OCI-LY1 (cell line): Measurements from ENCODE around the gene RHBDF1.

Experiments
- H2AFZ ChIP-seq: fragments of 200-600 bp; sonication (generic), shearing (Covaris generic); 2 replicates; pipeline ENCODE4 v1.6.0; 2014; ENCODE audit warnings: antibody characterized with exemption, mild to moderate bottlenecking, low read length
- H3F3A ChIP-seq: fragments of 200-600 bp; sonication (generic), shearing (Covaris generic); 2 replicates; pipeline ENCODE4 v1.6.0; 2014; ENCODE audit warnings: mild to moderate bottlenecking, antibody characterized with exemption, low read length, moderate library complexity; ENCODE audit not compliant: insufficient read depth
- H3K27ac ChIP-seq: fragments of 200-600 bp; sonication (generic); 2 replicates; pipeline ENCODE4 v1.5.1; 2014; ENCODE audit warnings: low read length, mixed run types, mild to moderate bottlenecking, low read depth; ENCODE audit not compliant: poor library complexity, severe bottlenecking
- H3K27me3 ChIP-seq: fragments of 200-600 bp; sonication (generic); 2 replicates; pipeline ENCODE4 v1.6.0; 2014; ENCODE audit warnings: antibody characterized with exemption, mild to moderate bottlenecking, low read length, moderate library complexity; ENCODE audit not compliant: insufficient read depth
- H3K36me3 ChIP-seq: fragments of 200-600 bp; sonication (generic); 2 replicates; pipeline ENCODE4 v1.6.1; 2014; ENCODE audit warnings: mild to moderate bottlenecking, antibody characterized with exemption, low read length, moderate library complexity, mixed read lengths; ENCODE audit not compliant: insufficient read depth
- H3K4me1 ChIP-seq: fragments of 200-600 bp; sonication (generic); 2 replicates; pipeline ENCODE4 v1.5.1; 2014; ENCODE audit warnings: mild to moderate bottlenecking, low read length, moderate library complexity; ENCODE audit not compliant: insufficient read depth, severe bottlenecking
- H3K4me2 ChIP-seq: fragments of 200-600 bp; sonication (generic), shearing (Covaris generic); 2 replicates; pipeline ENCODE4 v1.6.1; 2014; ENCODE audit warnings: low read length
- H3K4me3 ChIP-seq: fragments of 200-600 bp; sonication (generic); 2 replicates; pipeline ENCODE4 v1.5.1; 2014; ENCODE audit warnings: low read length, low read depth, mild to moderate bottlenecking, mixed read lengths; ENCODE audit not compliant: poor library complexity, severe bottlenecking
- H3K79me2 ChIP-seq: fragments of 200-600 bp; shearing (Covaris generic); 2 replicates; pipeline ENCODE4 v1.6.1; 2016; ENCODE audit warnings: mixed run types, low read length, mixed read lengths; ENCODE audit not compliant: insufficient read depth
- H3K9ac ChIP-seq: fragments of 200-600 bp; sonication (generic), shearing (Covaris generic); 2 replicates; pipeline ENCODE4 v1.6.1; 2014; ENCODE audit warnings: mild to moderate bottlenecking, low read length, mixed read lengths
- H3K9me2 ChIP-seq: fragments of 200-600 bp; sonication (generic), shearing (Covaris generic); 2 replicates; pipeline ENCODE4 v1.6.1; 2014; ENCODE audit warnings: low read depth, mild to moderate bottlenecking, low read length, mixed read lengths
- H3K9me3 ChIP-seq: fragments of 200-600 bp; shearing (Covaris generic); 2 replicates; pipeline ENCODE4 v1.6.1; 2014; ENCODE audit warnings: low read length, mixed read lengths
- H4K20me1 ChIP-seq: fragments of 200-600 bp; sonication (generic), shearing (Covaris generic); 2 replicates; pipeline ENCODE4 v1.6.0; 2016; ENCODE audit warnings: mild to moderate bottlenecking, low read length; ENCODE audit not compliant: insufficient read depth
- EZH2 ChIP-seq: fragments of 200-600 bp; sonication (generic), shearing (Covaris generic); IDR thresholded peaks from 2 replicates; pipeline ENCODE4 v1.8.0; 2017; ENCODE audit warnings: borderline replicate concordance, mixed run types, mild to moderate bottlenecking, antibody characterized with exemption, low read length, moderate library complexity, mixed read lengths
- TF ChIP-seq, protein P1 (sequence below): fragments of 200-600 bp; sonication (generic), shearing (Covaris generic); IDR thresholded peaks from 2 replicates; pipeline ENCODE4 v1.5.1; 2017; ENCODE audit warnings: mild to moderate bottlenecking, antibody characterized with exemption, low read length, moderate library complexity, mixed read lengths

The RHBDF1 gene

GRCh38 chr16:78444-79150 lies 6.2 kb upstream of the RHBDF1 start:
- Histone ChIP-seq H3F3A (no peaks in the 10 kb centered on the region), H3K4me3 (peak overlapping the region; percentile 93), H3K9me2 (no peaks in the 10 kb centered on the region), H3K4me1 (peaks cover 19% of the 10 kb centered on the region), H3K79me2 (no peaks in the 10 kb centered on the region), H3K36me3 (peaks cover 10% of the 10 kb centered on the region; the same call in 1 of the 2 replicates), H3K9ac (peak overlapping the region; percentile 95), H3K9me3 (no peaks in the 10 kb centered on the region), H3K27me3 (0 out of 2 replicates have a peak, but pooled peaks cover 1% of the 10 kb centered on the region), H3K4me2 (peak overlapping the region; percentile 86), H4K20me1 (no peaks in the 10 kb centered on the region), H3K27ac (peak overlapping the region; percentile 7), H2AFZ (no peak overlapping the region)
- no peak for TF ChIP-seq EZH2
- TF ChIP-seq, protein P1, sequence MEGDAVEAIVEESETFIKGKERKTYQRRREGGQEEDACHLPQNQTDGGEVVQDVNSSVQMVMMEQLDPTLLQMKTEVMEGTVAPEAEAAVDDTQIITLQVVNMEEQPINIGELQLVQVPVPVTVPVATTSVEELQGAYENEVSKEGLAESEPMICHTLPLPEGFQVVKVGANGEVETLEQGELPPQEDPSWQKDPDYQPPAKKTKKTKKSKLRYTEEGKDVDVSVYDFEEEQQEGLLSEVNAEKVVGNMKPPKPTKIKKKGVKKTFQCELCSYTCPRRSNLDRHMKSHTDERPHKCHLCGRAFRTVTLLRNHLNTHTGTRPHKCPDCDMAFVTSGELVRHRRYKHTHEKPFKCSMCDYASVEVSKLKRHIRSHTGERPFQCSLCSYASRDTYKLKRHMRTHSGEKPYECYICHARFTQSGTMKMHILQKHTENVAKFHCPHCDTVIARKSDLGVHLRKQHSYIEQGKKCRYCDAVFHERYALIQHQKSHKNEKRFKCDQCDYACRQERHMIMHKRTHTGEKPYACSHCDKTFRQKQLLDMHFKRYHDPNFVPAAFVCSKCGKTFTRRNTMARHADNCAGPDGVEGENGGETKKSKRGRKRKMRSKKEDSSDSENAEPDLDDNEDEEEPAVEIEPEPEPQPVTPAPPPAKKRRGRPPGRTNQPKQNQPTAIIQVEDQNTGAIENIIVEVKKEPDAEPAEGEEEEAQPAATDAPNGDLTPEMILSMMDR, result no peak

DNA sequence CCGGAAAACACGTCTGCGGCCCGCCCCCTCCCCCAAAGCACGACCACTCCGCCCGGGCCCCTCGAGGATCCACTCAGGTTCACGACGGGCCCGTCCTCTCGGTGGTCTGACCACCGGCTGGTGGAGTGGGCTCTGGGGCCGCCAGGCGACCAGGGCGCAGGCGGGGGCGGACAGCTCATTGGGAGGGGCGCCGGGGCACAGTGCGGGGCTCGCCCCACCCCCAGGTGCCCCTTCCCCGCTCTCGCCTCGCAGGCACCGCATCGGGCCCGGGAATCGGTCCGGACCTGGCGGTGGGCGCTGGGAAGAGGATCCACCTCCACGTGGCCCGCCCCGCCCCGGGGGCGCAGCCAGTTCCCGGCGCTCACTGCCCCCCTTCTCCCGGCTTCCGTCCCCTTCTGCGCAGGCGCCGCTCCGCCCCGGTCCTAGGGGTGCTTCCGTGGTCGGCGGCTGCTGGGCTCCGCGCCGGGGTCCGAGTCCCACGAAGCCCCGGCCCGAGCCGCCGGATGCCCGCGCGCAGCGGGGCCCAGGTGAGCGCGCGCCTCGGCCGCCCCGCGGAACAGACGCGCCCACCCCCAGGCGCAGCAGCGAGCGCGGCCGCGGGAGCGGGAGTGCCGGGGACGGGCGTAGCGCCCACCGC lies 5.5 kb upstream of the RHBDF1 start, which contains the start of gene MPG:
TSS of gene MPG (plus strand) at position 419 of the 637 bp plus-strand sequence. CDS start at position 504, 85 bp downstream.
- H3K27me3 ChIP-seq, result 0 out of 2 replicates have a peak, but pooled peaks cover 6% of the 10 kb centered on the region
- no peaks in the 10 kb centered on the region for H4K20me1 ChIP-seq
- H2AFZ ChIP-seq, result no peak within 1 kb of the TSS
- peak within 1 kb of the TSS; percentile 93 for H3K4me3 ChIP-seq
- H3K9me3 ChIP-seq, result no peaks in the 10 kb centered on the region
- H3K36me3 ChIP-seq, result peaks cover 8% of the 10 kb centered on the region; the same call in 1 of the 2 replicates
- no peaks in the 10 kb centered on the region for H3K79me2 ChIP-seq
- peak within 1 kb of the TSS; percentile 7 for H3K27ac ChIP-seq
- H3F3A ChIP-seq, result no peaks in the 10 kb centered on the region
- no peaks in the 10 kb centered on the region for H3K9me2 ChIP-seq
- H3K4me1 ChIP-seq, result peaks cover 19% of the 10 kb centered on the region
- TF ChIP-seq, protein P1, result no peak
- no peak for TF ChIP-seq EZH2
- peak within 1 kb of the TSS; percentile 95 for H3K9ac ChIP-seq
- peak within 1 kb of the TSS; percentile 86 for H3K4me2 ChIP-seq

GRCh38 chr16:77273-77806 lies 4.9 kb upstream of the RHBDF1 start:
- TF ChIP-seq, protein P1, result no peak
- no peak for TF ChIP-seq EZH2
- H3K9me2 ChIP-seq, result no peaks in the 10 kb centered on the region
- H3K27me3 ChIP-seq, result peaks cover 6% of the 10 kb centered on the region; the same call in 1 of the 2 replicates
- no peaks in the 10 kb centered on the region for H3K9me3 ChIP-seq
- peak overlapping the region; percentile 86 for H3K4me2 ChIP-seq
- H3K4me1 ChIP-seq, result peaks cover 22% of the 10 kb centered on the region
- peak overlapping the region; percentile 93 for H3K4me3 ChIP-seq
- no peak overlapping the region for H2AFZ ChIP-seq
- H3F3A ChIP-seq, result no peaks in the 10 kb centered on the region
- peaks cover 7% of the 10 kb centered on the region; the same call in 1 of the 2 replicates for H3K36me3 ChIP-seq
- no peak overlapping the region for H3K27ac ChIP-seq
- no peaks in the 10 kb centered on the region for H3K79me2 ChIP-seq
- H4K20me1 ChIP-seq, result no peaks in the 10 kb centered on the region
- peak overlapping the region; percentile 95 for H3K9ac ChIP-seq
